Retina (tissue), 1 donor: ENCODE measurements around the gene CNOT4.

Source experiments
- DNase-seq: peaks from one replicate; pipeline ENCODE4 v3.0.0-alpha.2; 2016

The CNOT4 gene

GRCh38 chr7:135509839-135510591 is at the start of gene CNOT4:
TSS of gene CNOT4 (minus strand) at chr7:135510102. CDS start at chr7:135438331, 71,771 bp downstream.
- DNase-seq = peak; percentile 94

GRCh38 chr7:135558881-135559280 is 49.0 kb upstream of the CNOT4 start:
- no peak for DNase-seq

GRCh38 chr7:135558337-135558767 is 48.5 kb upstream of the CNOT4 start:
- no peak for DNase-seq

GRCh38 chr7:135557455-135558336 is 47.8 kb upstream of the CNOT4 start, which contains the start of gene NUP205:
TSS of gene NUP205 (plus strand) at chr7:135557917. CDS start at chr7:135557945, 28 bp downstream.
- DNase-seq = peak; percentile 100

- DNase-seq = no peak
Observed at GRCh38 chr7:135553346-135553745, 43.4 kb upstream of the CNOT4 start.

GRCh38 chr7:135552148-135552547 is 42.2 kb upstream of the CNOT4 start:
- DNase-seq = no peak

GRCh38 chr7:135550196-135550595 is 40.3 kb upstream of the CNOT4 start:
- DNase-seq = no peak

- DNase-seq = no peak
Observed at GRCh38 chr7:135541029-135541428, 31.1 kb upstream of the CNOT4 start.

- no peak for DNase-seq
Observed at GRCh38 chr7:135539629-135540028, 29.7 kb upstream of the CNOT4 start.

GRCh38 chr7:135538376-135538775 is 28.5 kb upstream of the CNOT4 start:
- no peak for DNase-seq

- DNase-seq = no peak
Observed at GRCh38 chr7:135537905-135538304, 28.0 kb upstream of the CNOT4 start.

- DNase-seq = no peak
Observed at GRCh38 chr7:135537453-135537852, 27.6 kb upstream of the CNOT4 start.

GRCh38 chr7:135536150-135536549 is 26.2 kb upstream of the CNOT4 start:
- DNase-seq = no peak

GRCh38 chr7:135527025-135527424 is 17.1 kb upstream of the CNOT4 start:
- no peak for DNase-seq

- DNase-seq = no peak
Observed at GRCh38 chr7:135525426-135525825, 15.5 kb upstream of the CNOT4 start.

GRCh38 chr7:135523146-135523545 is 13.2 kb upstream of the CNOT4 start:
- DNase-seq = no peak

- no peak for DNase-seq
Observed at GRCh38 chr7:135522509-135522908, 12.6 kb upstream of the CNOT4 start.

GRCh38 chr7:135519871-135520270 is 10.0 kb upstream of the CNOT4 start:
- DNase-seq = no peak

GRCh38 chr7:135519233-135519688 is 9.4 kb upstream of the CNOT4 start:
- no peak for DNase-seq

- DNase-seq = no peak
Observed at GRCh38 chr7:135518748-135519147, 8.8 kb upstream of the CNOT4 start.

GRCh38 chr7:135517060-135517459 is 7.2 kb upstream of the CNOT4 start:
- no peak for DNase-seq

- DNase-seq = no peak
Observed at GRCh38 chr7:135514856-135515255, 5.0 kb upstream of the CNOT4 start.

GRCh38 chr7:135512135-135512887 is 2.4 kb upstream of the CNOT4 start:
- no peak for DNase-seq
